ENCODE measurements around the gene PRDM1.

GRCh38 chr6:106037060-106037459, 49.1 kb upstream of the PRDM1 start:
- TF ChIP-seq CTCF (IDR thresholded peaks at IDR 0.05), result no peak
- no peak for TF ChIP-seq POLR2A (IDR thresholded peaks at IDR 0.05)

Measured in Peyer's patch (tissue), 4 donors.